ENCODE measurements around the gene LBX2. TPM values are rescaled to one million over a fixed set of nuclear protein-coding genes. Genes with fewer than 3 reads are reported as not detected.

The LBX2 gene
- total and polyA plus RNA-seq, 2 of the 4 experiments (the other 2 are of a cell fraction): 0.18 to 0.62 TPM

DNA sequence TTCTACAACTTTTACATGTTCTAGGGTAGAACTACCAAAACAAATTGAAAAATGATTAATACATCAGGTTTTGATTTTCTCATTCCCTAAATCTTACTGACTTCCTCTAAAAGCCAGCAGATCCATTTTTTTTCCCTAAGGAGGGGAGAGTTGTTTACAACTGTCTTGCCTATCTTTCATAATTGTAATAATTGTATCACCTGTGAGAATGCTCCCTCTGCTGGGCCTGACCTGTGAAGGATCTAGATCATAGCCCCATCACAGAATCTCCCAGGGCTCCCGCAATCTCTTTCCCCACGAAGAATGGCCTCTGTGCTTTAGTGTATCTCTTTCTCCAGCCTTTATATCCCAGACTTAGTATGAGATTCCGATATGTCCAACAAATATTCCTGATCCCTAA lies 45.2 kb upstream of the LBX2 start:
- Histone ChIP-seq H3K18ac (ENCODE audit: low read depth, low read length) (no peak overlapping the region), H3K56ac (ENCODE audit: extremely low read depth, insufficient read depth, low read length) (no peak overlapping the region), H3K27me3 (ENCODE audit: control insufficient read depth, insufficient read depth, low read length) (no peaks in the 10 kb centered on the region), H4K8ac (ENCODE audit: low read depth in 2 of 2, low read length in 2 of 2) (no peak overlapping the region), H3K79me1 (ENCODE audit: low read depth in 1 of 2, low read length in 2 of 2) (peaks cover 2 to 12% of the 10 kb centered on the region in 2 experiments; a peak in 2 of 4 replicates), H2BK5ac (ENCODE audit: low read depth, low read length, poor library complexity, severe bottlenecking) (no peak overlapping the region), H2BK15ac (ENCODE audit: low read depth, low read length) (no peak overlapping the region), H2BK20ac (ENCODE audit: low read depth, low read length) (no peak overlapping the region), H3K27ac (ENCODE audit: insufficient read depth, low read length) (no peak overlapping the region), H3K4ac (ENCODE audit: low read depth, low read length) (no peak overlapping the region), H3K14ac (replicated peaks; ENCODE audit: low read depth, low read length) (no peak overlapping the region), H4K20me1 (ENCODE audit: insufficient read depth, low read length) (no peaks in the 10 kb centered on the region), H3K4me1 (ENCODE audit: control insufficient read depth, insufficient read depth, low read length) (peaks cover 7% of the 10 kb centered on the region), H2AFZ (replicated peaks; ENCODE audit: low read length, poor library complexity) (no peak overlapping the region), H3K9ac (ENCODE audit: low read depth, low read length) (no peak overlapping the region), H2AK9ac (replicated peaks; ENCODE audit: low read depth, low read length, poor library complexity) (no peak overlapping the region), H3K4me2 (ENCODE audit: low read depth, low read length) (no peak overlapping the region), H3K9me3 (ENCODE audit: control insufficient read depth, insufficient read depth, low read length) (no peaks in the 10 kb centered on the region), H3K4me3 (ENCODE audit: insufficient read depth, low read depth, low read length) (no peak overlapping the region), H3K23ac (ENCODE audit: low read depth, low read length) (no peak overlapping the region), H3K36me3 (ENCODE audit: control insufficient read depth, insufficient read depth, low read length) (peaks cover 5% of the 10 kb centered on the region; the same call in 1 of the 2 replicates), H4K91ac (ENCODE audit: insufficient read depth, low read depth, low read length) (no peak overlapping the region), H4K5ac (ENCODE audit: low read depth, low read length) (no peak overlapping the region), H3K9me1 (ENCODE audit: insufficient read depth, low read length) (no peaks in the 10 kb centered on the region), H2BK120ac (ENCODE audit: low read depth, low read length) (no peak overlapping the region), H2AK5ac (ENCODE audit: low read depth, low read length) (no peak overlapping the region)
- intact Hi-C loops (cut with micrococcal nuclease): no loop called here
- POLR2A ChIA-PET (ENCODE audit: unreplicated experiment): no interaction called here
- dilution Hi-C loops (cut with HindIII; ENCODE audit: low sequenced_read_pairs, unreplicated experiment): no loop called here
- no TSS peak for BruUV-seq (replicated peaks)
- in situ Hi-C loops (cut with MboI; ENCODE audit: low sequenced_read_pairs): no loop called here
- no peak for ATAC-seq (ENCODE audit: low read depth)
- CTCF ChIA-PET: no interaction called here
- 100% methylated on average over 2 of the region's 3 CpGs; no CpG with 5 or more reads in 1 of the 2 experiments for WGBS, 2 experiments (ENCODE audit: extremely low coverage in 2 of 2, insufficient read length in 1 of 2)
- DNase-seq: no peak
- TF ChIP-seq RAD21 (IDR thresholded peaks at IDR 0.05; ENCODE audit: low read length) (no peak), MXI1 (IDR thresholded peaks at IDR 0.05; ENCODE audit: borderline replicate concordance, low read depth, low read length) (no peak), SMC3 (IDR thresholded peaks at IDR 0.05; ENCODE audit: low read depth, low read length) (no peak), CHD1 (IDR thresholded peaks at IDR 0.05; ENCODE audit: low read depth, low read length) (no peak), NFE2L2 (IDR thresholded peaks at IDR 0.05; ENCODE audit: low read depth, low read length) (no peak), RFX5 (IDR thresholded peaks at IDR 0.05; ENCODE audit: low read depth, low read length) (no peak), FOS (IDR thresholded peaks at IDR 0.05; ENCODE audit: low read depth, low read length) (no peak), MAZ (IDR thresholded peaks at IDR 0.05; ENCODE audit: borderline replicate concordance, low read depth, low read length) (no peak), MAFK (IDR thresholded peaks at IDR 0.05; ENCODE audit: low read depth, low read length) (no peak), RCOR1 (IDR thresholded peaks at IDR 0.05; ENCODE audit: insufficient replicate concordance, low read length) (no peak), CEBPB (IDR thresholded peaks at IDR 0.05; ENCODE audit: low read depth, low read length) (no peak), BHLHE40 (IDR thresholded peaks at IDR 0.05; ENCODE audit: low read depth, low read length) (no peak)
- TF ChIP-seq, protein P1, sequence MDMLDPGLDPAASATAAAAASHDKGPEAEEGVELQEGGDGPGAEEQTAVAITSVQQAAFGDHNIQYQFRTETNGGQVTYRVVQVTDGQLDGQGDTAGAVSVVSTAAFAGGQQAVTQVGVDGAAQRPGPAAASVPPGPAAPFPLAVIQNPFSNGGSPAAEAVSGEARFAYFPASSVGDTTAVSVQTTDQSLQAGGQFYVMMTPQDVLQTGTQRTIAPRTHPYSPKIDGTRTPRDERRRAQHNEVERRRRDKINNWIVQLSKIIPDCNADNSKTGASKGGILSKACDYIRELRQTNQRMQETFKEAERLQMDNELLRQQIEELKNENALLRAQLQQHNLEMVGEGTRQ (IDR thresholded peaks at IDR 0.05; ENCODE audit: low read depth, low read length): no peak
- TF ChIP-seq, protein P2, sequence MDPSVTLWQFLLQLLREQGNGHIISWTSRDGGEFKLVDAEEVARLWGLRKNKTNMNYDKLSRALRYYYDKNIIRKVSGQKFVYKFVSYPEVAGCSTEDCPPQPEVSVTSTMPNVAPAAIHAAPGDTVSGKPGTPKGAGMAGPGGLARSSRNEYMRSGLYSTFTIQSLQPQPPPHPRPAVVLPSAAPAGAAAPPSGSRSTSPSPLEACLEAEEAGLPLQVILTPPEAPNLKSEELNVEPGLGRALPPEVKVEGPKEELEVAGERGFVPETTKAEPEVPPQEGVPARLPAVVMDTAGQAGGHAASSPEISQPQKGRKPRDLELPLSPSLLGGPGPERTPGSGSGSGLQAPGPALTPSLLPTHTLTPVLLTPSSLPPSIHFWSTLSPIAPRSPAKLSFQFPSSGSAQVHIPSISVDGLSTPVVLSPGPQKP (IDR thresholded peaks at IDR 0.05; ENCODE audit: borderline replicate concordance, low read depth, low read length): no peak
- TF ChIP-seq, protein P3, sequence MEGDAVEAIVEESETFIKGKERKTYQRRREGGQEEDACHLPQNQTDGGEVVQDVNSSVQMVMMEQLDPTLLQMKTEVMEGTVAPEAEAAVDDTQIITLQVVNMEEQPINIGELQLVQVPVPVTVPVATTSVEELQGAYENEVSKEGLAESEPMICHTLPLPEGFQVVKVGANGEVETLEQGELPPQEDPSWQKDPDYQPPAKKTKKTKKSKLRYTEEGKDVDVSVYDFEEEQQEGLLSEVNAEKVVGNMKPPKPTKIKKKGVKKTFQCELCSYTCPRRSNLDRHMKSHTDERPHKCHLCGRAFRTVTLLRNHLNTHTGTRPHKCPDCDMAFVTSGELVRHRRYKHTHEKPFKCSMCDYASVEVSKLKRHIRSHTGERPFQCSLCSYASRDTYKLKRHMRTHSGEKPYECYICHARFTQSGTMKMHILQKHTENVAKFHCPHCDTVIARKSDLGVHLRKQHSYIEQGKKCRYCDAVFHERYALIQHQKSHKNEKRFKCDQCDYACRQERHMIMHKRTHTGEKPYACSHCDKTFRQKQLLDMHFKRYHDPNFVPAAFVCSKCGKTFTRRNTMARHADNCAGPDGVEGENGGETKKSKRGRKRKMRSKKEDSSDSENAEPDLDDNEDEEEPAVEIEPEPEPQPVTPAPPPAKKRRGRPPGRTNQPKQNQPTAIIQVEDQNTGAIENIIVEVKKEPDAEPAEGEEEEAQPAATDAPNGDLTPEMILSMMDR (conservative IDR thresholded peaks at IDR 0.05; ENCODE audit: low read depth, low read length): no peak
